Hypothalamus (tissue), 51 donors: Measurements from ENCODE around the gene IL13.
"Not testable (repeated sequence)": the region's sequence is repeated elsewhere in the genome, so short reads cannot be mapped to it uniquely, and the experiment has no call there.

Experiments
- DNase-seq, 51 donors: peaks; one replicate each; lab custom pipeline; 2025; lab: John Stamatoyannopoulos, UW

The IL13 gene

GRCh38 chr5:132657676-132658380, at the start of gene IL13:
Gene IL13 (plus strand): TSS chr5:132658173. CDS start chr5:132658187, 14 bp downstream.
- no peak for DNase-seq

GRCh38 chr5:132611965-132612364, 46.0 kb upstream of the IL13 start:
- no peak for DNase-seq

- no peak for DNase-seq
These were observed 45.1 kb upstream of the IL13 start for GRCh38 chr5:132612846-132613245.

- DNase-seq = no peak
These were observed 36.3 kb upstream of the IL13 start for GRCh38 chr5:132621699-132622098.

- no peak for DNase-seq
These were observed 35.4 kb upstream of the IL13 start for GRCh38 chr5:132622608-132623007.

- no peak for DNase-seq
These were observed 30.5 kb upstream of the IL13 start for GRCh38 chr5:132627470-132627869.

- DNase-seq = no peak
These were observed 29.2 kb upstream of the IL13 start for GRCh38 chr5:132628814-132629213.

- no peak for DNase-seq
These were observed 28.6 kb upstream of the IL13 start for GRCh38 chr5:132629230-132629944.

- not testable (repeated sequence) for DNase-seq
These were observed 24.4 kb upstream of the IL13 start for GRCh38 chr5:132633587-132633986.

- DNase-seq = no peak
These were observed 22.1 kb upstream of the IL13 start for GRCh38 chr5:132635873-132636272.

- DNase-seq = no peak
These were observed 20.7 kb upstream of the IL13 start for GRCh38 chr5:132637241-132637640.

GRCh38 chr5:132639706-132640130, 18.3 kb upstream of the IL13 start:
- no peak for DNase-seq

- DNase-seq = no peak
These were observed 17.4 kb upstream of the IL13 start for GRCh38 chr5:132640613-132641012.

GRCh38 chr5:132641241-132641723, 16.7 kb upstream of the IL13 start:
- no peak for DNase-seq

- DNase-seq = no peak
These were observed 16.1 kb upstream of the IL13 start for GRCh38 chr5:132641841-132642240.

GRCh38 chr5:132644177-132644576, 13.8 kb upstream of the IL13 start:
- no peak for DNase-seq

GRCh38 chr5:132646583-132647266, 11.2 kb upstream of the IL13 start:
- no peak for DNase-seq

- no peak for DNase-seq
These were observed 10.5 kb upstream of the IL13 start for GRCh38 chr5:132647473-132647872.

- no peak for DNase-seq
These were observed 9.6 kb upstream of the IL13 start for GRCh38 chr5:132648355-132648754.

- DNase-seq = no peak
These were observed 6.0 kb upstream of the IL13 start for GRCh38 chr5:132651838-132652469.

- no peak for DNase-seq
These were observed 4.3 kb upstream of the IL13 start for GRCh38 chr5:132653716-132654115.
